HepG2 (cell line): ENCODE results near the gene MGA. TPM values are rescaled to one million over a fixed set of nuclear protein-coding genes. Genes with fewer than 3 reads are reported as not detected.
A peak's percentile ranks its signal among the peaks of the same experiment; 100 is the strongest.

Experiments used
- ARHGAP35 ChIP-seq: sonication (generic); formaldehyde crosslinking; IDR thresholded peaks from 2 replicates; pipeline ENCODE4 v1.9.0; 2022; ENCODE audit warnings: mild to moderate bottlenecking, inconsistent platforms, moderate library complexity, missing genetic modification reagents, borderline replicate concordance
- ATF4 ChIP-seq, 2 experiments: fragments of 450-650 bp in 1 of 2; sonication (generic) in 1 of 2; formaldehyde crosslinking; IDR thresholded peaks; 2 replicates each; pipeline versions ENCODE4 v1.5.0 to v1.8.0; 2020 to 2022; ENCODE audit warnings: mild to moderate bottlenecking in 1 of 2, missing genetic modification reagents in 1 of 2
- FLYWCH1 ChIP-seq: sonication (generic); formaldehyde crosslinking; IDR thresholded peaks from 2 replicates; pipeline ENCODE4 v1.8.1; 2023; ENCODE audit warnings: mild to moderate bottlenecking, missing genetic modification reagents
- FOXP1 ChIP-seq, 2 experiments: fragments of 450-650 bp in 1 of 2; IDR thresholded peaks; 2 replicates each; pipeline ENCODE4 v1.6.1; 2017 to 2018; ENCODE audit warnings: antibody characterized with exemption in 1 of 2
- HNRNPL ChIP-seq: fragments of 200-400 bp; formaldehyde crosslinking; IDR thresholded peaks from 2 replicates; pipeline ENCODE4 v1.6.1; 2017; ENCODE audit warnings: mild to moderate bottlenecking, low read depth, low read length
- JUNB ChIP-seq: sonication (generic); formaldehyde crosslinking; IDR thresholded peaks from 2 replicates; pipeline ENCODE4 v1.8.0; 2022; ENCODE audit warnings: missing genetic modification reagents, mild to moderate bottlenecking, borderline replicate concordance
- MBD4 ChIP-seq: IDR thresholded peaks from 2 replicates; pipeline ENCODE4 v1.6.1; 2012; ENCODE audit warnings: low read length, inconsistent platforms, borderline replicate concordance
- MED8 ChIP-seq: sonication (generic); formaldehyde crosslinking; IDR thresholded peaks from 2 replicates; pipeline ENCODE4 v1.8.1; 2023; ENCODE audit warnings: mild to moderate bottlenecking, missing genetic modification reagents; ENCODE audit not compliant: insufficient replicate concordance
- NR1H2 ChIP-seq: sonication (generic); formaldehyde crosslinking; IDR thresholded peaks from 2 replicates; pipeline ENCODE4 v1.8.1; 2022; ENCODE audit warnings: low read depth, missing genetic modification reagents, borderline replicate concordance
- PRMT3 ChIP-seq: sonication (generic); formaldehyde crosslinking; IDR thresholded peaks from 2 replicates; pipeline ENCODE4 v1.8.1; 2022; ENCODE audit warnings: low read depth, mild to moderate bottlenecking, moderate library complexity, missing genetic modification reagents, borderline replicate concordance
- THAP11 ChIP-seq: IDR thresholded peaks from 2 replicates; pipeline ENCODE4 v1.6.1; 2016; ENCODE audit warnings: missing biosample characterization, missing genetic modification reagents
- ZBTB26 ChIP-seq: IDR thresholded peaks from 2 replicates; pipeline ENCODE4 v1.6.1; 2016; ENCODE audit warnings: missing compliant biosample characterization, missing genetic modification reagents, borderline replicate concordance
- ZIK1 ChIP-seq: sonication (generic); formaldehyde crosslinking; IDR thresholded peaks from 2 replicates; pipeline ENCODE4 v1.5.0; 2020; ENCODE audit warnings: mild to moderate bottlenecking, low read depth, missing genetic modification reagents, borderline replicate concordance
- ZNF18 ChIP-seq: sonication (generic); formaldehyde crosslinking; IDR thresholded peaks from 2 replicates; pipeline ENCODE4 v1.8.0; 2022; ENCODE audit warnings: mild to moderate bottlenecking, missing genetic modification reagents; ENCODE audit not compliant: insufficient replicate concordance
- ZNF317 ChIP-seq: sonication (generic); formaldehyde crosslinking; IDR thresholded peaks from 2 replicates; pipeline ENCODE4 v1.5.0; 2020; ENCODE audit warnings: mild to moderate bottlenecking, missing genetic modification reagents
- ZNF512B ChIP-seq: sonication (generic); formaldehyde crosslinking; IDR thresholded peaks from 2 replicates; pipeline ENCODE4 v1.5.1; 2020; ENCODE audit warnings: missing genetic modification reagents, mild to moderate bottlenecking, borderline replicate concordance
- ZNF713 ChIP-seq: sonication (generic); formaldehyde crosslinking; IDR thresholded peaks from 2 replicates; pipeline ENCODE4 v1.4.0; 2020; ENCODE audit warnings: mild to moderate bottlenecking, missing genetic modification reagents
- ZNF773 ChIP-seq: sonication (generic); formaldehyde crosslinking; IDR thresholded peaks from 2 replicates; pipeline ENCODE4 v1.4.0; 2020; ENCODE audit warnings: missing genetic modification reagents, borderline replicate concordance
- ZNF850 ChIP-seq: sonication (generic); formaldehyde crosslinking; conservative IDR thresholded peaks from 2 replicates; pipeline ENCODE4 v1.9.0; 2021; ENCODE audit warnings: mild to moderate bottlenecking, missing genetic modification reagents
- ZNF891 ChIP-seq: sonication (generic); formaldehyde crosslinking; IDR thresholded peaks from 2 replicates; pipeline ENCODE4 v1.5.0; 2020; ENCODE audit warnings: mild to moderate bottlenecking, missing genetic modification reagents
- ZSCAN20 ChIP-seq: sonication (generic); formaldehyde crosslinking; IDR thresholded peaks from 2 replicates; pipeline ENCODE4 v1.4.0; 2020; ENCODE audit warnings: missing genetic modification reagents, mild to moderate bottlenecking, borderline replicate concordance
- polyA plus RNA-seq, 8 experiments: library from polyadenylated mRNA; depleted of rRNA in 3 of 8; stranded (reverse) in 7 of 8; unstranded in 1 of 8; fragments of >200 nt; fragmentation: Illumina TruSeq in 4 of 8; extraction: Trizol in 4 of 8; gene quantifications; 2 replicates each; pipeline versions ENCODE4 v1.2.1 to v1.2.3, GENCODE V29; 2011 to 2016; ENCODE audit warnings: low read depth in 4 of 8, missing spikeins in 1 of 8, mixed read lengths in 1 of 8; ENCODE audit not compliant: insufficient read depth in 1 of 8
- total RNA-seq, 5 experiments: library from RNA; depleted of rRNA; stranded (reverse); fragments of >200 nt; fragmentation: Illumina TruSeq; extraction: Trizol; gene quantifications; 2 replicates each; pipeline ENCODE4 v1.2.3, GENCODE V29; 2016; ENCODE audit warnings: low read depth in 1 of 5

MGA gene
- total and polyA plus RNA-seq, 2 of the 13 experiments (the other 11 are each of a cell fraction or from before 2014, with no cell fraction given) = 5.3 to 59.0 TPM

- peak; percentile 39; the same call in 1 of the 2 replicates for TF ChIP-seq JUNB
- no peak for TF ChIP-seq MBD4
- TF ChIP-seq ZNF317 (CRISPR knock-in tag) = peak; percentile 51; the same call in 1 of the 2 replicates
- no peak for TF ChIP-seq ZNF850 (CRISPR knock-in tag)
- TF ChIP-seq FOXP1 (IDR thresholded peaks at IDR 0.05) = no peak
- TF ChIP-seq FOXP1 (CRISPR knock-in tag; IDR thresholded peaks at IDR 0.05) = no peak
- peak; percentile 92 for TF ChIP-seq ARHGAP35 (CRISPR knock-in tag)
- TF ChIP-seq ZNF512B (CRISPR knock-in tag) = no peak
- peak; percentile 89; the same call in 1 of the 2 replicates for TF ChIP-seq FLYWCH1 (CRISPR knock-in tag)
- peak; percentile 82 for TF ChIP-seq ZBTB26
- TF ChIP-seq ZNF891 = peak; percentile 68; the same call in 1 of the 2 replicates
- peak; percentile 46; the same call in 1 of the 2 replicates for TF ChIP-seq ZIK1 (CRISPR knock-in tag)
- TF ChIP-seq MED8 (CRISPR knock-in tag) = peak; percentile 20
- peak; percentile 48; the same call in 1 of the 2 replicates for TF ChIP-seq NR1H2
- peak; percentile 89 for TF ChIP-seq ZNF18 (CRISPR knock-in tag)
- TF ChIP-seq ZNF773 (CRISPR knock-in tag) = 0 out of 2 replicates have a peak, but pooled peaks have one; percentile 21
- no peak for TF ChIP-seq HNRNPL
- TF ChIP-seq THAP11 = peak; percentile 46
- TF ChIP-seq PRMT3 (CRISPR knock-in tag) = peak; percentile 75; the same call in 1 of the 2 replicates
- TF ChIP-seq ZSCAN20 (CRISPR knock-in tag) = peak; percentile 89
- TF ChIP-seq ZNF713 (CRISPR knock-in tag) = no peak
- TF ChIP-seq ATF4 (CRISPR knock-in tag; IDR thresholded peaks at IDR 0.05) = 0 out of 4 replicates have a peak, but pooled peaks of 1 of the 2 experiments have one; percentile 25
Measured at GRCh38 chr15:41660235-41661077, at the start of gene MGA (continued).
